GM21529 (cell line): Measurements from ENCODE around the gene LGALSL.

Experiments
- ATAC-seq: cut with Tn5 transposase; IDR thresholded peaks from one replicate; pipeline ENCODE4 v1.9.1; 2021; ENCODE audit not compliant: unreplicated experiment

The LGALSL gene

DNA sequence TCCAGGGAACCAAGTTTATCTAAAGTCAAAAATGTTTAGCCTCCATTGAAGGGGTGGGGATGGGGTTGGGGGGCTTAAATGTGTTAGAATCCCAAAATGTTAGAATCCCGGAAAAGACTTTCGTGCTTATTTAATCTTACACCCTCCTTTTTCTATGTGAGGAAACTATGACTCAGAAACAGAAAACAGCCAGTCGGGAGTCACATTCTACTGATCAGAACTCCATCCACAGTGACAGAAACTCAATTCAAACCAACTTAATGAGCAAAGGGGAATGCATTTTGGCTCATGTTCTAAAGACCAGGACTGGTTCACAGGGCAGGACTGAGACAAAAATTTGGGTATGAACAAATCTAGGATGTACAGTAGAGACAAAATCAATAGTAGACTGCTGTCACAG is 38.3 kb downstream of the LGALSL start:
- no peak for ATAC-seq

DNA sequence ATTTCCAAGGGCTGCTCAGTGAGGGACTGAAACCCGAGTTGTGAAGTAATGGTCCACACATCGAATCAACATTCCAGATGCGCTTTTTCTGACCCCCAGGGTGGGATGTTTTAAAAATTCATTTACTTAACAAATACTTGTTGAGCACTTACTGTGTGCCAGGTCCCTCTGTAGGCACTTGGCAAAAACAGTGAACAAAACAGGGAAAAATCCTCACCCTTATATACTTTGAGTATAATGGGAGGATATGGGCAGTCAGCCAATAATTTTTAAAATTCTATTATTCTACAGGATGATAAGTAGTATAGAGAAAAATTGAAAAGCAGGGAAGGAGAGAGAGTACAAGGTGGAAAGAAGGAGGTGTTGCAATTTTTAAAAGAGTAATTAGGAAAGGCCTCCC is 38.9 kb downstream of the LGALSL start:
- no peak for ATAC-seq

DNA sequence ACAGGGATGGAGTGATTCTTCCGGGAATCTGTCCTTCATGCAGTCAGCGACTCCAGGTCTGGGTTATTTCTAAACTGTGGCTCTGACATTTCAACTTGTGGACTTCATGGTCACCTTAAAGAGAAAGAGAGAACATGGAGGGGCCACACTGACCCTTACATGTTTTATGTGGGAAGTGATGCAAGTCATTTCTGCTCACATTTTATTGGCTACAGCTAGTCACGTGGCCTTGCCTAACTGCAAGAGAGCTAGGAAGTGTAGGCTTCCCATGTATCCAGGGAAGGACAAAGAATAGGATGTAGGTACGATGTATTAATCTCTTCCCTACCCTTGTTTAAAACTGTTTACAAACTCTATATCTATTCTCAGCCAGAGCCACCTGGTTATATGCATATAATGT is 39.8 kb downstream of the LGALSL start:
- no peak for ATAC-seq

DNA sequence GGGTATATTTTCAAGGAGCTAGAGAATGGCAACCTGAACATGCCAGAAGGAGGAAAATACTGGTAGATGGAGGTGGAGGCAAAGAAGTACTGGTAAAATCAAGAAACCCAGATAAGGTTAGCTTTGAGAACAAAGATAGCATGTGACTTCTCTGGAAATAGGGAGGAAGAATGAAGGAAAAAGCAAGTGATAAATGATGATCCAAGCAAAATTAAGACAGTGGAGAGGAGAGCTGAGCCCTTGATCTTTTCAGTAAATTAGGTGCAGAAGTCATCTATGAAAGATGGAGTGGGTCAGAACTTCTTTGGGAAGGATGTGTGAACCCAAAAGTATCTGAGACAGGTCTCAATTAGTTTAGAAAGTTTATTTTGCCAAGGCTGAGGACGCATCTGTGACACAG is 44.5 kb downstream of the LGALSL start:
- ATAC-seq, result no peak

DNA sequence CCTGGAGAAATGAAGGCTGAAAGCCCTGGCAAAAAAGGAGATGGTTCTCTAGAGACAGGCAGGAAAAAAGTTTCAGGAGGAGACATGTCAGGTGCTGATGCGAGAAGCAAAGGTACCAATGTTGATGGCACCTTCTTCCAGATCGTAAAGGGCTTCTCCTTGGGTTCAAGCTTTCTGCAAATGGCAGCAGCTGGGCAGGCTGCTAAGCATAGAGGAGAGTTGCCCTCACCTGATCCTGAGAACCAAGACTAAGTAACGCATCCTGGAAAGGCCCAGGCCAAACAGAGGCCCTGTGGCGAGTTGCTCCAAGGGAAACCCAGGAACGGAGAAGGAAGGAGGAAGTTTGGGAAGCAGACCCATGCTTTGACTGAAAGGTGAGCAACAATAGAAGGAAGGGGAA is 46.6 kb downstream of the LGALSL start:
- ATAC-seq, result no peak

DNA sequence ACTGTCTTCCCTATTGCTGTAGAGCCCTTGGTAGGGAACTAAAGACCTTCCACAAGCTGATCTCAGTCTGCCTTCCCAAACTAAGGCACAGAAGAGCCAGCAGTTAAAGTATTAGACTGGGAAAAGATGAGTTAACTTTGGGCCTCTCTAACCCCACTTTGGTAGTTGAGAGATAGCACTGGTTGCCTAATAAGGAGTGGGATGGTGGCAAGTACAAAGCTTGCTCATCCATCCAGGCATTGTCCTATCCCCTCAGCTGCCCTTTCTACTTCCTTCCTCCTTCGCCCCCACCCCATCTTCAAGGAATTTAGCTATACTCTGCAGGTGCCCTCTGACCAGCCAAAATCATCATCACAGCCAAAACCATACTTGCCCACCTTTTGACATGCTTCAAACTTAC is 48.0 kb downstream of the LGALSL start:
- no peak for ATAC-seq

DNA sequence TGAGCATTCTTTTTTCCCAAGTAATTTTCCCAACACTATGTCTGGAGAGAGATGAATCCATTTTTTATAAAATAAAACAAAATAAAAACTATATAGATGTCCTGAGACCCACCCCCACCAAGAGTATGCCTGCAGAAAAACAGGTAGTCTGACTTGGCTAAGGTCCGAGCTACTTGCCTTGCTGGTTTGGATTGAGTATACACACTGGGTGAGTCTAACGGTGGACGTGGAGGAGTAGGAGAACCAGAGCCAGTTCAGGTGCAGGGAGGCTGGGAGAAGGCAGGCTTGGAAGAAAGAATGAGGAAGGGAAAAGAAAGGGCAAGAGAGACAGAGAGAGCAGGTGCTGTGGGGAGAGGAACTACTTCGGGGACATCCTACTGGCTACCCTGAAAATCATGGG is 48.9 kb downstream of the LGALSL start:
- ATAC-seq, result no peak

DNA sequence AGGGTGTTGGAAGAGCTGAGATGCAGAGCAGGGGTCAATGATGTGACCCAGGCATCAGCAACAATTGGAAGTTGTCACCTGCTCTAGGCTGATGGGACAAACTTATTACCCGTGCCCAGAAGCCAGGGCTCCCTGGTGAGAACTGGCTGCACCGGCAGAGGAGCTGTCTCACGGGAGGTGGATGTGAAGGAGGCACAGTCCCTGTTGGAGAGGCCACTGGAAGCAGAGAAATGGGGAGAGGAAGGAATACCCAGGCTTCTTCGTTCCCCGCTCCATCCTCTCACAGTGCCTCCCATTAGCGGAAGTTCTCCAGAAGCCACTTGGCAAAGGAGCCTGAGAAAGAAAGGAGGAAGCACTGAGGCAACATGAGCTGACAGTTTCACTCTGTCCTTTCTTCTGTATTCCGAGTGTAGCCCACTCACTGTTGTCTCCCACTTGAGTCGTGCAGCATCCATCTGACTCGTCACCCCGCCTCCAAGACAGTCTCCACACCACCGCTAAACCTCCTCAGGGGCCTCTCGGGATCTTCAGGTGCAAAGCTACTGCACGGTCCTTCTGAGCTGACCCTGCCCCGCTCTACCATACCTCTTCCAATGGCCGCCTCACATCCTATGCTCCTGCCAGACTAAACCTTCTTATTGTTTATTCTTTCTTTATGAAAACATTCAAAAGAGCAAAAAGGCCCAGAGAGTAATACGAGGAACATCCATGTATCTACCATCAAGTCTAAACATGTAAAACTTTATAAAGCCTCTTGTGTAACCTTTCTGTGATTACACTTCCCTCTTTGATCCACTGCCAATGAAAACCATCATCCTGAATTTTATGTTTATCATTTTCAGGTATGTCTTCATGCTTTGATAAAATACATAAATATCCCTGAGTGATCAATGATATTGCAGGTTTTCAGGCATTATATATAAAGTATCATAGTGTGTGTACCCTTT is 51.1 kb downstream of the LGALSL start:
- ATAC-seq, result no peak

DNA sequence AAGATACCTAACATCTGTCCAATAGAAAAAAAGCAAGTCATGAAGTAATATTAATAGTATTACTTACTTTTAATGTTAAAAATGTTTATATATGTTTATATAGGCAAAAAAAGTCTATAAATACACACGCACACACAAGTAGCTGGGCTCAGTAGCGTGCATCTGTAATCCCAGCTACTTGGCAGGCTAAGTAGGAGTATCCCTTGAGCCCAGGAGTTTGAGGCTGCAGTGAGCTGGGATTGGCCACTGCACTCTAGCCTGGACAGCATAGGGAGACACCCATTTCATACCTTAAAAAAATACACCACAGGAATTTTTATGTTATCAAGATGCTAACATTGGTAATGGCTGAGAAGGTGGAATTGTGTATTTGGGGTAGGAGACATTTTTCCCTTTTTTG is 52.7 kb downstream of the LGALSL start:
- no peak for ATAC-seq
